ENCODE results near the gene ITGA11.

GRCh38 chr15:68336516-68336915, 95.4 kb downstream of the ITGA11 start:
- TF ChIP-seq, protein P1, sequence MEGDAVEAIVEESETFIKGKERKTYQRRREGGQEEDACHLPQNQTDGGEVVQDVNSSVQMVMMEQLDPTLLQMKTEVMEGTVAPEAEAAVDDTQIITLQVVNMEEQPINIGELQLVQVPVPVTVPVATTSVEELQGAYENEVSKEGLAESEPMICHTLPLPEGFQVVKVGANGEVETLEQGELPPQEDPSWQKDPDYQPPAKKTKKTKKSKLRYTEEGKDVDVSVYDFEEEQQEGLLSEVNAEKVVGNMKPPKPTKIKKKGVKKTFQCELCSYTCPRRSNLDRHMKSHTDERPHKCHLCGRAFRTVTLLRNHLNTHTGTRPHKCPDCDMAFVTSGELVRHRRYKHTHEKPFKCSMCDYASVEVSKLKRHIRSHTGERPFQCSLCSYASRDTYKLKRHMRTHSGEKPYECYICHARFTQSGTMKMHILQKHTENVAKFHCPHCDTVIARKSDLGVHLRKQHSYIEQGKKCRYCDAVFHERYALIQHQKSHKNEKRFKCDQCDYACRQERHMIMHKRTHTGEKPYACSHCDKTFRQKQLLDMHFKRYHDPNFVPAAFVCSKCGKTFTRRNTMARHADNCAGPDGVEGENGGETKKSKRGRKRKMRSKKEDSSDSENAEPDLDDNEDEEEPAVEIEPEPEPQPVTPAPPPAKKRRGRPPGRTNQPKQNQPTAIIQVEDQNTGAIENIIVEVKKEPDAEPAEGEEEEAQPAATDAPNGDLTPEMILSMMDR (IDR thresholded peaks at IDR 0.05): no peak
- no peak for TF ChIP-seq POLR2A (IDR thresholded peaks at IDR 0.05)
